ENCODE measurements around the gene GPR176. TPM values are rescaled to one million over a fixed set of nuclear protein-coding genes. Genes with fewer than 3 reads are reported as not detected.

GPR176 gene
- total RNA-seq, 1 donor from 2014 or later, result 35.4 TPM

DNA sequence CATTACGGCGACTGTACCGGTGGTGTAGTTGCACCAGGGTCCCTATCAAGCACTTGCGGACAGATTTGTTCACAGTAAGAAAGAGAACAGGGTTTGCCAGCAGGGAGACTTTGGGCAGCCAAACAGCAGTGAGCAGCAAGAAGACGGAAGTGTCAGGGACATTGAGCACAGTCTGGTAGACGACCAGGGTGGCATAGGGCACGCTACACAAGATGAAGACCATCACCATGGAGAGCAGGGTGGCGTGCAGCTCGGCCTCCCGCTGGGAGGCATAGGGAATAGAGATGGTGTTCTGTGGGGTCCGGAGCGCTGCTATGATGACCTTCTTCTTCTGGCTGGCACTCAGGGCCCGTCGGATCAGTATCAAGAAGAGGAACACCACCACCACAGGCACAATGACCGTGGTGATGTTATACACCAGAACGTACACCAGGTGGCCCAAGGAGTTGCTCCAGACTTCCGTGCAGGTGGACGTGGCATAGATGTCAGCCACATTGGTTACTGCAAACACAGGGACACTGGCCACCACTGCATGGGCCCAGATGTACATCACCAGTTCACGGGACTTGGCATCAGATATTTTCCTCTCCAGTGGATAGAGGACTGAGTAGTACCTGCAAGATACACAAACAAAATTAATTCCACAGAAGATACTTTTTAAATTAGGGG is 118.3 kb downstream of the GPR176 start:
- FAIRE-seq, result no peak

DNA sequence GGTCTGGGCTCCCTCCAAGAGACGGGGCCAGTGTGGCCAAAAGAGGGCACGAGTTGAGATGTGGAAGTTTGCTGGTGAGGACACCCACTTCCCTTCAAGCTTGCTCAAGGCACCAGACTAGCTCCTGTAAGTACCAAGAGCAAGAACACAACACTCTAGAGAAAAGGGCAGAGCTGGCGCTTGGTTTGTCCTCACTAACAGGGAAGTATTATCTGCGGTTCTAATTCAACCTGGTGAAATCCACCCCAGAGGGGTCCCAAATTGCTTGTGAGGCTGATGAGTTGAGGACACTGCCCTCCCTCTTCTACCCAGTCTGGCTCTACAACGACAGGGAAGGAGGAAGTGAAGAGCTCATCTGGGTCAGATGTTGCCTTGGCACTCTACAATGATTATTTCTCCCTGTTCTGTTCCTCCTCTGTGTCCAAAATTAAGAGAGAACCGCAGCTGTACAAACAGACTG is 120.5 kb downstream of the GPR176 start:
- no peak for TF ChIP-seq EZH2 (IDR thresholded peaks at IDR 0.05; ENCODE audit: insufficient read depth, low read length)
- TF ChIP-seq, protein P1, sequence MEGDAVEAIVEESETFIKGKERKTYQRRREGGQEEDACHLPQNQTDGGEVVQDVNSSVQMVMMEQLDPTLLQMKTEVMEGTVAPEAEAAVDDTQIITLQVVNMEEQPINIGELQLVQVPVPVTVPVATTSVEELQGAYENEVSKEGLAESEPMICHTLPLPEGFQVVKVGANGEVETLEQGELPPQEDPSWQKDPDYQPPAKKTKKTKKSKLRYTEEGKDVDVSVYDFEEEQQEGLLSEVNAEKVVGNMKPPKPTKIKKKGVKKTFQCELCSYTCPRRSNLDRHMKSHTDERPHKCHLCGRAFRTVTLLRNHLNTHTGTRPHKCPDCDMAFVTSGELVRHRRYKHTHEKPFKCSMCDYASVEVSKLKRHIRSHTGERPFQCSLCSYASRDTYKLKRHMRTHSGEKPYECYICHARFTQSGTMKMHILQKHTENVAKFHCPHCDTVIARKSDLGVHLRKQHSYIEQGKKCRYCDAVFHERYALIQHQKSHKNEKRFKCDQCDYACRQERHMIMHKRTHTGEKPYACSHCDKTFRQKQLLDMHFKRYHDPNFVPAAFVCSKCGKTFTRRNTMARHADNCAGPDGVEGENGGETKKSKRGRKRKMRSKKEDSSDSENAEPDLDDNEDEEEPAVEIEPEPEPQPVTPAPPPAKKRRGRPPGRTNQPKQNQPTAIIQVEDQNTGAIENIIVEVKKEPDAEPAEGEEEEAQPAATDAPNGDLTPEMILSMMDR (IDR thresholded peaks at IDR 0.05; ENCODE audit: insufficient read depth, low read depth, low read length), result no peak
- Histone ChIP-seq H3K27ac (ENCODE audit: low read depth, low read length) (no peak overlapping the region), H3K27me3 (ENCODE audit: insufficient read depth, low read length) (no peaks in the 10 kb centered on the region), H3K79me2 (ENCODE audit: insufficient read depth, low read length) (peaks cover 12% of the 10 kb centered on the region), H3K4me2 (ENCODE audit: low read length) (no peak overlapping the region), H4K20me1 (ENCODE audit: insufficient read depth, low read length) (no peaks in the 10 kb centered on the region), H3K4me3 (ENCODE audit: insufficient read depth, low read depth, low read length) (no peak overlapping the region), H3K4me1 (ENCODE audit: insufficient read depth, low read length) (no peaks in the 10 kb centered on the region), H3K36me3 (ENCODE audit: insufficient read depth, low read length) (peaks cover 14% of the 10 kb centered on the region), H2AFZ (ENCODE audit: low read depth, low read length) (no peak overlapping the region), H3K9me3 (ENCODE audit: insufficient read depth, low read depth, low read length) (no peaks in the 10 kb centered on the region), H3K9ac (ENCODE audit: low read length) (no peak overlapping the region)
- Mint-ChIP-seq H3K27ac (ENCODE audit: unreplicated experiment) (no peak overlapping the region), H3K4me3 (ENCODE audit: unreplicated experiment) (no peak overlapping the region), H3K9me3 (ENCODE audit: unreplicated experiment) (no peaks in the 10 kb centered on the region), H3K4me1 (ENCODE audit: low read depth, unreplicated experiment) (no peaks in the 10 kb centered on the region), H3K27me3 (ENCODE audit: low read depth, unreplicated experiment) (no peaks in the 10 kb centered on the region), H3K36me3 (ENCODE audit: low read depth, unreplicated experiment) (peaks cover 15% of the 10 kb centered on the region)
- DNase-seq (ENCODE audit: low read depth) (no peak), FAIRE-seq (no peak)

More for the DNA sequence above, 118.3 kb downstream of the GPR176 start:
- peaks cover 16% of the 10 kb centered on the region for H3K36me3 ChIP-seq (ENCODE audit: insufficient read depth, low read length)
- no peak for DNase-seq (ENCODE audit: low read depth)
- H3K4me3 ChIP-seq (ENCODE audit: insufficient read depth, low read depth, low read length), result no peak overlapping the region
- TF ChIP-seq EZH2 (IDR thresholded peaks at IDR 0.05; ENCODE audit: insufficient read depth, low read length), result no peak
- TF ChIP-seq, protein P1 (IDR thresholded peaks at IDR 0.05; ENCODE audit: insufficient read depth, low read depth, low read length), result peak; percentile 40
- H3K4me2 ChIP-seq (ENCODE audit: low read length), result no peak overlapping the region
- no peak overlapping the region for H3K9ac ChIP-seq (ENCODE audit: low read length)
- Mint-ChIP-seq H3K27ac (ENCODE audit: unreplicated experiment) (no peak overlapping the region), H3K27me3 (ENCODE audit: low read depth, unreplicated experiment) (no peaks in the 10 kb centered on the region), H3K9me3 (ENCODE audit: unreplicated experiment) (no peaks in the 10 kb centered on the region), H3K4me1 (ENCODE audit: low read depth, unreplicated experiment) (no peaks in the 10 kb centered on the region), H3K36me3 (ENCODE audit: low read depth, unreplicated experiment) (peaks cover 16% of the 10 kb centered on the region), H3K4me3 (ENCODE audit: unreplicated experiment) (no peak overlapping the region)
- H3K9me3 ChIP-seq (ENCODE audit: insufficient read depth, low read depth, low read length), result no peaks in the 10 kb centered on the region
- H4K20me1 ChIP-seq (ENCODE audit: insufficient read depth, low read length), result no peaks in the 10 kb centered on the region
- H3K79me2 ChIP-seq (ENCODE audit: insufficient read depth, low read length), result peaks cover 19% of the 10 kb centered on the region
- no peak overlapping the region for H2AFZ ChIP-seq (ENCODE audit: low read depth, low read length)
- no peak overlapping the region for H3K27ac ChIP-seq (ENCODE audit: low read depth, low read length)
- no peaks in the 10 kb centered on the region for H3K4me1 ChIP-seq (ENCODE audit: insufficient read depth, low read length)
- no peaks in the 10 kb centered on the region for H3K27me3 ChIP-seq (ENCODE audit: insufficient read depth, low read length)

DNA sequence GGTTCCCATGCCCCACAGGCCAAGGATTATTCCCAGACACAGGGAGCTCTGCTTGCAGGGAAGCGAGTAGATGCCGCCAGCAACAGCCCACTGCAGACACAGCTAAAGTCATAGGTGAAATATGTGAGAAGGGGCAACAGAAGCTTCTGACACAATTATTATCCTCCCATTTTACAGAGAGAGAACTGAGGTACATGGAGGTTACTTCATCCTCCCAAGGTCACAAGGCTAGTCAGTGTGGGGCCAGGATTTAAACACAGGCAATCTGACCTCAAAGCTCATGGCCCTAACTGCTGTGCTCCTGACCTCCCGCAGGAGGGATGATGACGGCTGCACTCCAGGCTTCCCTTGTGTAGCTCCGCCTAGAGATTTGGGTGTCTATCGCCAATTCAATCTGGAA is 121.7 kb downstream of the GPR176 start:
- H3K27me3 ChIP-seq (ENCODE audit: insufficient read depth, low read length), result no peaks in the 10 kb centered on the region
- Mint-ChIP-seq H3K27ac (ENCODE audit: unreplicated experiment) (no peak overlapping the region), H3K4me1 (ENCODE audit: low read depth, unreplicated experiment) (no peaks in the 10 kb centered on the region), H3K36me3 (ENCODE audit: low read depth, unreplicated experiment) (peaks cover 15% of the 10 kb centered on the region), H3K27me3 (ENCODE audit: low read depth, unreplicated experiment) (no peaks in the 10 kb centered on the region), H3K4me3 (ENCODE audit: unreplicated experiment) (no peak overlapping the region), H3K9me3 (ENCODE audit: unreplicated experiment) (no peaks in the 10 kb centered on the region)
- H2AFZ ChIP-seq (ENCODE audit: low read depth, low read length), result no peak overlapping the region
- H3K27ac ChIP-seq (ENCODE audit: low read depth, low read length), result no peak overlapping the region
- H3K4me3 ChIP-seq (ENCODE audit: insufficient read depth, low read depth, low read length), result no peak overlapping the region
- no peak for DNase-seq (ENCODE audit: low read depth)
- no peaks in the 10 kb centered on the region for H4K20me1 ChIP-seq (ENCODE audit: insufficient read depth, low read length)
- no peak overlapping the region for H3K9ac ChIP-seq (ENCODE audit: low read length)
- H3K36me3 ChIP-seq (ENCODE audit: insufficient read depth, low read length), result peaks cover 8% of the 10 kb centered on the region
- H3K4me1 ChIP-seq (ENCODE audit: insufficient read depth, low read length), result no peaks in the 10 kb centered on the region
- peaks cover 4% of the 10 kb centered on the region for H3K79me2 ChIP-seq (ENCODE audit: insufficient read depth, low read length)
- FAIRE-seq, result no peak
- no peak for TF ChIP-seq EZH2 (IDR thresholded peaks at IDR 0.05; ENCODE audit: insufficient read depth, low read length)
- TF ChIP-seq, protein P1 (IDR thresholded peaks at IDR 0.05; ENCODE audit: insufficient read depth, low read depth, low read length), result no peak
- H3K9me3 ChIP-seq (ENCODE audit: insufficient read depth, low read depth, low read length), result no peaks in the 10 kb centered on the region
- H3K4me2 ChIP-seq (ENCODE audit: low read length), result no peak overlapping the region

Measured in astrocyte (in vitro differentiated cells and primary cell).